Liver (tissue), 3 donors: ENCODE measurements around the gene SLC20A1.

Experiments used
- CTCF ChIP-seq: fragments of 150-350 bp; IDR thresholded peaks from 2 replicates; pipeline ENCODE4 v1.5.1; 2017; ENCODE audit warnings: improper control_type of control experiment, low read depth, low read length; ENCODE audit not compliant: missing input control
- FOXA1 ChIP-seq: IDR thresholded peaks from 2 replicates; pipeline ENCODE4 v1.6.1; 2016; ENCODE audit warnings: antibody characterized with exemption
- GABPA ChIP-seq, 2 donors: IDR thresholded peaks in 1 of 2; conservative IDR thresholded peaks in 1 of 2; 2 replicates each; pipeline ENCODE4 v1.6.1; 2016; ENCODE audit warnings: antibody characterized with exemption in 2 of 2, mild to moderate bottlenecking in 1 of 2, moderate library complexity in 1 of 2
- HNF4A ChIP-seq, 2 donors: conservative IDR thresholded peaks; 2 replicates each; pipeline ENCODE4 v1.6.1; 2016; ENCODE audit warnings: antibody characterized with exemption in 2 of 2, mild to moderate bottlenecking in 2 of 2
- JUND ChIP-seq, 2 donors: IDR thresholded peaks; 2 replicates each; pipeline ENCODE4 v1.6.1; 2016; ENCODE audit warnings: antibody characterized with exemption in 2 of 2
- MAX ChIP-seq: IDR thresholded peaks from 2 replicates; pipeline ENCODE4 v1.6.1; 2016; ENCODE audit warnings: antibody characterized with exemption
- RAD21 ChIP-seq, 2 donors: IDR thresholded peaks; 2 replicates each; pipeline ENCODE4 v1.6.1; 2016; ENCODE audit warnings: antibody characterized with exemption in 2 of 2, mild to moderate bottlenecking in 2 of 2
- REST ChIP-seq: IDR thresholded peaks from 2 replicates; pipeline ENCODE4 v1.6.1; 2016; ENCODE audit warnings: antibody characterized with exemption, mild to moderate bottlenecking
- SP1 ChIP-seq: IDR thresholded peaks from 2 replicates; pipeline ENCODE4 v1.6.1; 2018; ENCODE audit warnings: antibody characterized with exemption, mild to moderate bottlenecking
- TAF1 ChIP-seq: conservative IDR thresholded peaks from 2 replicates; pipeline ENCODE4 v1.6.1; 2016; ENCODE audit warnings: antibody characterized with exemption, mild to moderate bottlenecking
- TF ChIP-seq, protein P1 (sequence below): IDR thresholded peaks from 2 replicates; pipeline ENCODE4 v1.6.1; 2016; ENCODE audit warnings: antibody characterized with exemption
- donor health status: healthy.
- donor health status: healthy.

DNA sequence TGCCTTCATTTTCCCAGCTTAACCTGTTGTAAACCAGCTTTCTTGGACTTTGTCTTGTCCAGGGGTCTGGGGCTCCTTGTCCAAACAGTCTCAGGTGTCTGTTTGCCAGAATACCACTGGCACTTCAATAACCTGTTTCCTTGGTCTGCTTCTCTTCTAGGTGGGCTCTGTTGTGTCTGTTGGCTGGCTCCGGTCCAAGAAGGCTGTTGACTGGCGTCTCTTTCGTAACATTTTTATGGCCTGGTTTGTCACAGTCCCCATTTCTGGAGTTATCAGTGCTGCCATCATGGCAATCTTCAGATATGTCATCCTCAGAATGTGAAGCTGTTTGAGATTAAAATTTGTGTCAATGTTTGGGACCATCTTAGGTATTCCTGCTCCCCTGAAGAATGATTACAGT lies 17.0 kb downstream of the SLC20A1 start:
- TF ChIP-seq, protein P1, sequence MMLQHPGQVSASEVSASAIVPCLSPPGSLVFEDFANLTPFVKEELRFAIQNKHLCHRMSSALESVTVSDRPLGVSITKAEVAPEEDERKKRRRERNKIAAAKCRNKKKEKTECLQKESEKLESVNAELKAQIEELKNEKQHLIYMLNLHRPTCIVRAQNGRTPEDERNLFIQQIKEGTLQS: no peak
- no peak for TF ChIP-seq CTCF
- TF ChIP-seq SP1: no peak
- TF ChIP-seq JUND (IDR thresholded peaks at IDR 0.05): no peak
- TF ChIP-seq GABPA (IDR thresholded peaks at IDR 0.05 in 1 of 2, conservative IDR thresholded peaks at IDR 0.05 in 1 of 2): no peak
- no peak for TF ChIP-seq HNF4A (conservative IDR thresholded peaks at IDR 0.05)
- TF ChIP-seq FOXA1: no peak
- no peak for TF ChIP-seq REST
- no peak for TF ChIP-seq TAF1
- TF ChIP-seq MAX: no peak
- TF ChIP-seq RAD21 (IDR thresholded peaks at IDR 0.05): no peak
